Hepatocyte (in vitro differentiated cells): Measurements from ENCODE around the gene NUP214.

Experiments used
- CTCF ChIP-seq: fragments of 200-600 bp; sonication (generic); IDR thresholded peaks from 2 replicates; pipeline ENCODE4 v1.5.1; 2016; ENCODE audit warnings: antibody characterized with exemption, mild to moderate bottlenecking; ENCODE audit not compliant: poor library complexity
- EZH2 ChIP-seq: fragments of 200-600 bp; sonication (generic); IDR thresholded peaks from 2 replicates; pipeline ENCODE4 v1.6.1; 2016; ENCODE audit warnings: antibody characterized with exemption, mild to moderate bottlenecking, borderline replicate concordance

- TF ChIP-seq EZH2: no peak
- TF ChIP-seq CTCF: no peak
Observed at GRCh38 chr9:131167146-131167692, 41.8 kb downstream of the NUP214 start.
